Fibroblast of villous mesenchyme (primary cell): Measurements from ENCODE around the gene RTEL1. TPM values are rescaled to one million over a fixed set of nuclear protein-coding genes. Genes with fewer than 3 reads are reported as not detected.

Experiments
- DNase-seq: peaks from one replicate; pipeline ENCODE4 v3.0.0-alpha.2; 2010; ENCODE audit warnings: low read depth
- H3K4me3 ChIP-seq: 2 replicates; pipeline ENCODE4 v1.5.1; 2011; ENCODE audit warnings: low read depth, mild to moderate bottlenecking, low read length
- CTCF ChIP-seq: IDR thresholded peaks from 2 replicates; pipeline ENCODE4 v1.5.1; 2012; ENCODE audit warnings: low read depth, mild to moderate bottlenecking, low read length; ENCODE audit not compliant: insufficient read depth
- total RNA-seq: library from RNA; depleted of rRNA; stranded (reverse); fragments of >200 nt; gene quantifications from 2 replicates; pipeline ENCODE4 v1.2.3, GENCODE V29; 2012

The RTEL1 gene
- total RNA-seq, 1 donor, result 11.7 TPM

GRCh38 chr20:63699466-63700198 is 41.5 kb downstream of the RTEL1 start:
- no peak overlapping the region for H3K4me3 ChIP-seq
- DNase-seq, result no peak
- TF ChIP-seq CTCF, result no peak

GRCh38 chr20:63700199-63701050 is 42.3 kb downstream of the RTEL1 start:
- DNase-seq, result no peak
- H3K4me3 ChIP-seq, result no peak overlapping the region
- no peak for TF ChIP-seq CTCF

- TF ChIP-seq CTCF, result no peak
- H3K4me3 ChIP-seq, result no peak overlapping the region
- DNase-seq, result no peak
These were observed 42.9 kb downstream of the RTEL1 start for GRCh38 chr20:63701051-63701328.

- TF ChIP-seq CTCF, result no peak
- H3K4me3 ChIP-seq, result no peak overlapping the region
- DNase-seq, result no peak
These were observed 43.4 kb downstream of the RTEL1 start for GRCh38 chr20:63701329-63702035.

GRCh38 chr20:63702036-63702665 is 44.0 kb downstream of the RTEL1 start:
- TF ChIP-seq CTCF, result no peak
- H3K4me3 ChIP-seq, result no peak overlapping the region
- DNase-seq, result no peak

GRCh38 chr20:63702751-63703470 is 44.8 kb downstream of the RTEL1 start:
- H3K4me3 ChIP-seq, result no peak overlapping the region
- no peak for DNase-seq
- no peak for TF ChIP-seq CTCF
